A204.1 (cell line): ENCODE data around the gene OR2T3.
"Not testable (repeated sequence)": the region's sequence is repeated elsewhere in the genome, so short reads cannot be mapped to it uniquely, and the experiment has no call there.

Experiments used
- FAIRE-seq: peaks from 2 replicates; lab custom pipeline; 2012; peaks lifted over from hg19 to GRCh38; lab: Jason Lieb, UNC

The OR2T3 gene

GRCh38 chr1:248472111-248472510 is 1.0 kb upstream of the OR2T3 start:
- not testable (repeated sequence) for FAIRE-seq

- FAIRE-seq = not testable (repeated sequence)
Measured at GRCh38 chr1:248475660-248476059, 2.5 kb downstream of the OR2T3 start.

- not testable (repeated sequence) for FAIRE-seq
Measured at GRCh38 chr1:248481686-248482579, 8.8 kb downstream of the OR2T3 start.

- FAIRE-seq = not testable (repeated sequence)
Measured at GRCh38 chr1:248488289-248488688, 15.1 kb downstream of the OR2T3 start, which contains the start of gene OR2T5. Gene OR2T5, plus strand, starts transcription at chr1:248488589. Its CDS starts 0 bp downstream, at chr1:248488589.

- not testable (repeated sequence) for FAIRE-seq
Measured at GRCh38 chr1:248496661-248497060, 23.5 kb downstream of the OR2T3 start.

- not testable (repeated sequence) for FAIRE-seq
Measured at GRCh38 chr1:248500305-248501035, 27.3 kb downstream of the OR2T3 start.

GRCh38 chr1:248507773-248508172 is 34.6 kb downstream of the OR2T3 start, which contains the start of gene OR2G6:
Gene OR2G6, plus strand, starts transcription at chr1:248508073. Its CDS starts 13,574 bp downstream, at chr1:248521647.
- peak; percentile 97 for FAIRE-seq

- FAIRE-seq = peak; percentile 90
Measured at GRCh38 chr1:248510217-248510616, 37.1 kb downstream of the OR2T3 start.

- FAIRE-seq = no peak
Measured at GRCh38 chr1:248521856-248522255, 48.7 kb downstream of the OR2T3 start.
